SK-N-SH (cell line): ENCODE data around the gene AKAP17A.

Source experiments
- EP300 ChIP-seq, 2 experiments: IDR thresholded peaks; 2 replicates each; pipeline versions ENCODE4 v1.4.0 to v1.6.1; 2012; ENCODE audit warnings: borderline replicate concordance in 1 of 2, low read depth in 1 of 2, low read length in 1 of 2
- EZH2phosphoT487 ChIP-seq: fragments of 200-600 bp; sonication (generic); IDR thresholded peaks from 2 replicates; pipeline ENCODE4 v1.6.1; 2017; ENCODE audit warnings: low read depth, mixed run types, mild to moderate bottlenecking, antibody characterized with exemption, moderate library complexity, borderline replicate concordance
- FOSL2 ChIP-seq: IDR thresholded peaks from 2 replicates; pipeline ENCODE4 v1.4.0; 2012; ENCODE audit warnings: low read depth, mild to moderate bottlenecking, moderate library complexity, borderline replicate concordance
- FOXM1 ChIP-seq: IDR thresholded peaks from 2 replicates; pipeline ENCODE4 v1.4.0; 2012; ENCODE audit warnings: low read depth, mild to moderate bottlenecking
- GABPA ChIP-seq: IDR thresholded peaks from 2 replicates; pipeline ENCODE4 v1.4.0; 2012; ENCODE audit warnings: low read depth, mild to moderate bottlenecking
- SIN3A ChIP-seq: IDR thresholded peaks from 2 replicates; pipeline ENCODE4 v1.6.1; 2012; ENCODE audit warnings: low read depth, mild to moderate bottlenecking, low read length, moderate library complexity, borderline replicate concordance
- TAF1 ChIP-seq: IDR thresholded peaks from 2 replicates; pipeline ENCODE4 v1.6.1; 2012; ENCODE audit warnings: low read depth, mild to moderate bottlenecking, low read length, moderate library complexity, borderline replicate concordance
- TCF12 ChIP-seq: IDR thresholded peaks from 2 replicates; pipeline ENCODE4 v1.4.0; 2012
- TEAD4 ChIP-seq: IDR thresholded peaks from 2 replicates; pipeline ENCODE4 v1.4.0; 2012; ENCODE audit warnings: mild to moderate bottlenecking, borderline replicate concordance; ENCODE audit not compliant: insufficient read depth
- TF ChIP-seq, protein P1 (sequence below): fragments of 200-600 bp; sonication (generic); IDR thresholded peaks from 2 replicates; pipeline ENCODE4 v1.6.1; 2017; ENCODE audit warnings: antibody characterized with exemption, mild to moderate bottlenecking, moderate library complexity
- TF ChIP-seq, protein P2 (sequence below): IDR thresholded peaks from 2 replicates; pipeline ENCODE4; 2012
- TF ChIP-seq, protein P3 (sequence below): IDR thresholded peaks from 2 replicates; pipeline ENCODE4 v1.6.1; 2012; ENCODE audit warnings: mild to moderate bottlenecking, low read depth, low read length, moderate library complexity

DNA sequence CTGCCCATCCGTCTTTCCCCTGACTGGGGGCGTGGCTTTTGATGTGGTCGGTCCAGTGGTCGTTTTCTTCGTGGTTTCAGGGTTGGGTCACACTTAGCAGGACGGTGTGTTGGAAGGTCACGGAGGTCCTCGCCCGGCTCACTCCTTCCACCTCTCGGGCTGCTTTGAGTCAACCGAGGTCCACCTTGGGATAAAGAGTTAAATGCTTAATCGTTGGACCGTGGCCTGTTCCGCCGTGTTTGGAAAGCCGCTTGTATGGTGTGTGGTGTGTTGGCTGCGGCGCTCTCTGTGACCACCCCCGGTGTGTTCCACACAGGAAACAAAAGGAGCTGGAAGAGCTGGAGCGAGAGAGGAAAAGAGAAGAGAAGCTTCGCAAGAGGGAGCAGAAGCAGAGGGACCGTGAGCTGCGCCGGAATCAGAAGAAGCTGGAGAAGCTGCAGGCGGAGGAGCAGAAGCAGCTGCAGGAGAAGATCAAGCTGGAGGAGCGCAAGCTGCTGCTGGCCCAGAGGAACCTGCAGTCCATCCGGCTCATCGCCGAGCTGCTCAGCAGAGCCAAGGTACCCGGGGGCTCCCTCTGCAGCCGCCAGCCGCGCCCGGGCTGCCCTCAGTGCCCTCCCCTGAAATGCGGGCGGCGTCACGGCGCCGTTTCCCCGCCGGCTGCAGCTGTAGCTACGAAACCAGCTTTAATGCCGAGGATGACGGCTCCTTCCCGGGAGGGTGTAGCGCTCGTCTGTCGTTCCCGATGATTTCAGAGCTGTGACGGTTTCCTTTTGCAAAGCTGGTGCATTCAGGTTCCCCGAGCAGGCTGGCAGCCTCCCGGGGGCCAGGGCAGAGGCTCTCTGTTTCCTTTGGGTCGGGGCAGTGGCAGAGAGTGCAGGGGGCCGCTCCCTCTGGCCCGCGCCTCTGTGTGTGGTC is 7.7 kb downstream of the AKAP17A start:
- no peak for TF ChIP-seq EP300 (IDR thresholded peaks at IDR 0.05; ENCODE audit: borderline replicate concordance in 1 of 2, low read depth in 1 of 2, low read length in 1 of 2)
- no peak for TF ChIP-seq GABPA
- TF ChIP-seq, protein P1, sequence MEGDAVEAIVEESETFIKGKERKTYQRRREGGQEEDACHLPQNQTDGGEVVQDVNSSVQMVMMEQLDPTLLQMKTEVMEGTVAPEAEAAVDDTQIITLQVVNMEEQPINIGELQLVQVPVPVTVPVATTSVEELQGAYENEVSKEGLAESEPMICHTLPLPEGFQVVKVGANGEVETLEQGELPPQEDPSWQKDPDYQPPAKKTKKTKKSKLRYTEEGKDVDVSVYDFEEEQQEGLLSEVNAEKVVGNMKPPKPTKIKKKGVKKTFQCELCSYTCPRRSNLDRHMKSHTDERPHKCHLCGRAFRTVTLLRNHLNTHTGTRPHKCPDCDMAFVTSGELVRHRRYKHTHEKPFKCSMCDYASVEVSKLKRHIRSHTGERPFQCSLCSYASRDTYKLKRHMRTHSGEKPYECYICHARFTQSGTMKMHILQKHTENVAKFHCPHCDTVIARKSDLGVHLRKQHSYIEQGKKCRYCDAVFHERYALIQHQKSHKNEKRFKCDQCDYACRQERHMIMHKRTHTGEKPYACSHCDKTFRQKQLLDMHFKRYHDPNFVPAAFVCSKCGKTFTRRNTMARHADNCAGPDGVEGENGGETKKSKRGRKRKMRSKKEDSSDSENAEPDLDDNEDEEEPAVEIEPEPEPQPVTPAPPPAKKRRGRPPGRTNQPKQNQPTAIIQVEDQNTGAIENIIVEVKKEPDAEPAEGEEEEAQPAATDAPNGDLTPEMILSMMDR, result no peak
- TF ChIP-seq FOSL2, result no peak
- no peak for TF ChIP-seq SIN3A
- TF ChIP-seq FOXM1, result no peak
- no peak for TF ChIP-seq EZH2phosphoT487
- TF ChIP-seq TEAD4, result no peak
- TF ChIP-seq TCF12, result no peak
- TF ChIP-seq, protein P2, sequence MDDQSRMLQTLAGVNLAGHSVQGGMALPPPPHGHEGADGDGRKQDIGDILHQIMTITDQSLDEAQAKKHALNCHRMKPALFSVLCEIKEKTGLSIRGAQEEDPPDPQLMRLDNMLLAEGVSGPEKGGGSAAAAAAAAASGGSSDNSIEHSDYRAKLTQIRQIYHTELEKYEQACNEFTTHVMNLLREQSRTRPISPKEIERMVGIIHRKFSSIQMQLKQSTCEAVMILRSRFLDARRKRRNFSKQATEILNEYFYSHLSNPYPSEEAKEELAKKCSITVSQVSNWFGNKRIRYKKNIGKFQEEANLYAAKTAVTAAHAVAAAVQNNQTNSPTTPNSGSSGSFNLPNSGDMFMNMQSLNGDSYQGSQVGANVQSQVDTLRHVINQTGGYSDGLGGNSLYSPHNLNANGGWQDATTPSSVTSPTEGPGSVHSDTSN, result no peak
- TF ChIP-seq TAF1, result no peak
- TF ChIP-seq, protein P3, sequence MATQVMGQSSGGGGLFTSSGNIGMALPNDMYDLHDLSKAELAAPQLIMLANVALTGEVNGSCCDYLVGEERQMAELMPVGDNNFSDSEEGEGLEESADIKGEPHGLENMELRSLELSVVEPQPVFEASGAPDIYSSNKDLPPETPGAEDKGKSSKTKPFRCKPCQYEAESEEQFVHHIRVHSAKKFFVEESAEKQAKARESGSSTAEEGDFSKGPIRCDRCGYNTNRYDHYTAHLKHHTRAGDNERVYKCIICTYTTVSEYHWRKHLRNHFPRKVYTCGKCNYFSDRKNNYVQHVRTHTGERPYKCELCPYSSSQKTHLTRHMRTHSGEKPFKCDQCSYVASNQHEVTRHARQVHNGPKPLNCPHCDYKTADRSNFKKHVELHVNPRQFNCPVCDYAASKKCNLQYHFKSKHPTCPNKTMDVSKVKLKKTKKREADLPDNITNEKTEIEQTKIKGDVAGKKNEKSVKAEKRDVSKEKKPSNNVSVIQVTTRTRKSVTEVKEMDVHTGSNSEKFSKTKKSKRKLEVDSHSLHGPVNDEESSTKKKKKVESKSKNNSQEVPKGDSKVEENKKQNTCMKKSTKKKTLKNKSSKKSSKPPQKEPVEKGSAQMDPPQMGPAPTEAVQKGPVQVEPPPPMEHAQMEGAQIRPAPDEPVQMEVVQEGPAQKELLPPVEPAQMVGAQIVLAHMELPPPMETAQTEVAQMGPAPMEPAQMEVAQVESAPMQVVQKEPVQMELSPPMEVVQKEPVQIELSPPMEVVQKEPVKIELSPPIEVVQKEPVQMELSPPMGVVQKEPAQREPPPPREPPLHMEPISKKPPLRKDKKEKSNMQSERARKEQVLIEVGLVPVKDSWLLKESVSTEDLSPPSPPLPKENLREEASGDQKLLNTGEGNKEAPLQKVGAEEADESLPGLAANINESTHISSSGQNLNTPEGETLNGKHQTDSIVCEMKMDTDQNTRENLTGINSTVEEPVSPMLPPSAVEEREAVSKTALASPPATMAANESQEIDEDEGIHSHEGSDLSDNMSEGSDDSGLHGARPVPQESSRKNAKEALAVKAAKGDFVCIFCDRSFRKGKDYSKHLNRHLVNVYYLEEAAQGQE, result no peak
